Iris pigment epithelial cell (primary cell): Measurements from ENCODE around the gene PEDS1.
"Not testable (repeated sequence)": the region's sequence is repeated elsewhere in the genome, so short reads cannot be mapped to it uniquely, and the experiment has no call there.

ENCODE experiments used
- DNase-seq: peaks from one replicate; pipeline ENCODE4 v3.0.0-alpha.2; 2011; ENCODE audit warnings: low read depth

Gene PEDS1

GRCh38 chr20:50163570-50164317, 10.2 kb upstream of the PEDS1 start:
- no peak for DNase-seq

- DNase-seq, result not testable (repeated sequence)
Observed at GRCh38 chr20:50161494-50161893, 8.0 kb upstream of the PEDS1 start.

GRCh38 chr20:50153153-50153499, 397 bp downstream of the PEDS1 start:
- DNase-seq, result no peak

DNA sequence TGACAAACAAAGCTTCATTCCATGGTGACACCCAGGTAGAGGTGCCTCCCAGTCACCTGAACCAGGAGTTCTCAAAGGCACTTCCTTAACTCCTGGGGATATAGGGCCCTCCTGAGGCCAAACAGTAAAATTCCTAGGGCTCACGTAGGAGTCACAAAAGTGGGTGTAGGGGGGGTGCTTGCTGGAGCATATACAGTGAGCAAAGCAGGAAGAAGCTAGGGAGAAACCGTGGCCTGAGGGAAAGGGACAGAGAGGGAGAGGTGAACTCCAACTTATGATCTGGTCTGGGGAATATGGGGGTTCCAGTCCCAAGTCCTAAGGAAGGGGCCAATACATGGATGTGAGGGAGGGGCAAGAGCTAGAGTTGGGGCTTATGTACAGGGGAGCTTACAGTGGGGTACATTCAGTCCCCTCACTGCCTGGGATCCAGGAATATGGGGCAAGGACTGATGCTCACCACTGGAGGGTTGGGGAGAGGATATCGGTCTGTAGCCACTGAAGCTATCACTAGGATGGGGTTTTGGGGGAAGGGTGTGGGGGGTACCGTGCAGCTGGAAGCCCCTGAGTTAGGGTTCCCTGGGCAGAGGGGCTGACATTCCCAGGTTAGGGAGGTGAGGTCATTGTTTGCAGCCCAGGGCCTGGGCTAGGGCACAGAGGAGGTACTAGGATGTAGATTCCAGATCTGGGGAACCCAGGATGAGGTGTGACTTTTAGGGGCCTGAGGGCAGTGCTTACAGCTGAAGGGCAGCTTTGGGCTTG, 950 bp downstream of the PEDS1 start:
- DNase-seq, result no peak

DNA sequence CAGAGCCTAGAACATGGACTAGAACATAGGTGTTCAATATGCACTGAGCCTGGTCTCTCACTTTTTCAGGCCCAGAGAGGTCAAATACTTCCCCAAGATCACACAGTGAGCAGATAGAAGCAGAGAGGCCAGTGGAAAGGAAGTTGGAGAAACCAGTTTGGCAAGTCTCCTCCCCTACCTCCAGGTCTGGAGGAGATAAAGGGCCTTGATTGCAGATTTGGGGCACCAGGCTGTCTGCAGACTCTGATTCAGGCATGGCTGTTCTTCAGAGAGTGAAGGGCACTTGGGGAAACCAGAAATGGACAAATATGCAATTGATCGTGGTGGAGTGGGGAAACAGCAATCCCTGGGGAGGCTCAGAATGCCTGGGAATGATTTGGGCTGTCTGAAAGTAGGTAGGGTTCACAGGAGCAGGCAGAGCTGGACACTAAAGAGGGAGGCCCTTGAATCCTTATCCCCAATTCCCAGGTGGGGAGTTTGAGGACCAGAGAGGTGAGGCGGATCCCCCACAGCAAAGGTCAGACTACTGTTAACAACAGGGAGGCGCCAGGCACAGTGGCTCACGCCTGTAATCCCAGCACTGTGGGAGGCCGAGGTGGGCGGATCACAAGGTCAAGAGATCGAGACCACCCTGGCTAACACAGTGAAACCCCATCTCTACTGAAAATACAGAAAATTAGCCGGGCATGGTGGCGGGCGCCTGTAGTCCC, 2.3 kb downstream of the PEDS1 start:
- no peak for DNase-seq

DNA sequence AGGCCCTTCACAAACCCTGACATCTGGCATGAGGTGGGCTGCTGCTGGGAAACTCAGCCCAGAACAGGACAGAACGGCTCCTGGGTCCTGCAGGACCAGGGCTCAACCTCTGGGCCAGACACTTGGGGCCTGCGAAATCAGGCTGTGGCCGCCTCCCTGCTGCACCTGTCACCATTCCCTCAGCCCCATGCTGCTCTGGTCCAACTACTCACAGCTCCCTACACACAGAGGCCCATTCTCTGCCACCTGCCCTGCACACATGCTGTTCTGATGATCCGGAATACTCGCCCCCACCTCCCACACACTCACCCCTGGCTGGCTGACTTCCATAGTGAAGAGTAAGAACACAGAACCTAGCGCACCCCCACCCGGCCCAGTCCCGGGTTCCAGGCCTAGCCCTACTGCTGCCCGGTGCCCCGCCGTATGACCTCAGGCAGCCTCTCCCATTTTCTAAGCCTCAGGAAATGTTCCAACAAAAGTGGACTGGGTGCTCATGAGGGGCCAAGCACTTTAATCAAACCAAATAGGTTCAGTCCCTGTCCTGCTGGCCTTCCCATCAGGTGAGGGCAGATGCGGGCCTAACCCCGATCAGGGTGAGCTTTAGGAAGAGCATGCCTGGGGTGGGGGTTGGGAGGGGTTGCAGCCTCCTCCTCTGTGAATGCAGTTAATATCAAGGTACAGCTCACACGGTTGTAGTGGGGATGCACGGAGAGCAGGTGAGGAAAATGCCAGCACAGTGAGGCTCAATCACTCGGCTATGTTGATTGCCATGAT, 3.9 kb downstream of the PEDS1 start:
- no peak for DNase-seq

DNA sequence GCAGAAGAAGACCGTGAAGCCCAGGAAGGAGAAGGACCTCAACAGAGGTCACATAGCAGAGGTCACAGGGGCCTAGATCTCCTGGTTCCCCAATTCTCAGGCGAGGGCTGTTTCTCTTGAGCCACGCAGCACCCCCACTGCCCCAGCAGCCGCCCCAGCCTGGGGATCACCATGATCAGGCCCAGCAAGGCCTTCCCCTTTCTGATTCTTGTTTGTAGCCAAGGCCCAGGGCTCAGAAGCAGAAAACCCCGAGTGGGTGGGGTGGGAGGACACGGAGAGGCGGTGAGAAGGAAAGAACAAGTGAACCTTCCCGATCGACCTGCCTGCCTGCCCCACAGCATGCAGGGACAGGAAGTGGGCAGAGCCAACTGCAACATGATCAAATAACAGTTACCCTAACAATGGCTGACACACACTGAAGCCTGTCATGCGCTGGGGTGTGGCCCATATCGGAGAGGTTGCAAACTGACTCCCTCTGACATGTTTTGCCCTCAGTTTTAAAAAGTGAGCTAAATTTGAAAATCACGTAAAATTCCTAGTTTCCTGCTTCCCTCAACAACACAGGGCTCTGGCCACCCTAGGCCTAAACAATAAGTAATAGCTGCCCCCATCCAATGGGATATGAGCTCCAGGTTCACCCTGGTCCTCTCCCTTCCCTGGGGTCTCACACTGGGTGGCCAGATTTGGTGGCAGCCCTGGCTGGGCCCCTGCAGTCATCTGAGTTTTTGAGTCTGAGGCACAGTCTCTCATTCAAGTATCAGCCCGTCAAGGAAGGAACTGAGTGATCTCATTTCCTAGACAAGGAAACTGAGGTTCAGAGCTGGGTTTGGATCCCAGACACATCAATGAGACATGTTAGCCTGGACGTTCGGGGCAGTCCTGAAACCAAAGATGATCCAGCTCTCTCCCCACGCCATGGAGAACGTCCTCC, 6.5 kb downstream of the PEDS1 start:
- DNase-seq, result peak; percentile 50

DNA sequence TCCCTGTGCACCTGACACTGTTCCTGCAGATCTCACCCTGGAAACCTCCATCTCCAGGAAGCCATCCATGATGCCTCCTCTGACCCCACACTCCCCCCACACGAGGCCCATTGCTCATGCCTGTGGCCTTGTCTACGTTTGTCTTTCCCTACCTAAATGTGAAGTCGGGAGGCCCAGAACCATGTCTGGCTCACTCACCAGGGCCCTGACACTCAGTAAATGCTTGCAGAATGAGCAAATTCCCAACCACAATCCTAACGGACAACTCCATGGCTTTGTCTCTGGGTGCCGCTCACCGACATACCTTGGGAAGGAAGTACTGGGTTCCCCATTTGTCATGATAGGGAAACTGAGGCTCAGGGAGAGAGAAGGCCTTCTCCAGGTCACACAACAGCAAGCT, 7.3 kb downstream of the PEDS1 start:
- DNase-seq, result no peak

DNA sequence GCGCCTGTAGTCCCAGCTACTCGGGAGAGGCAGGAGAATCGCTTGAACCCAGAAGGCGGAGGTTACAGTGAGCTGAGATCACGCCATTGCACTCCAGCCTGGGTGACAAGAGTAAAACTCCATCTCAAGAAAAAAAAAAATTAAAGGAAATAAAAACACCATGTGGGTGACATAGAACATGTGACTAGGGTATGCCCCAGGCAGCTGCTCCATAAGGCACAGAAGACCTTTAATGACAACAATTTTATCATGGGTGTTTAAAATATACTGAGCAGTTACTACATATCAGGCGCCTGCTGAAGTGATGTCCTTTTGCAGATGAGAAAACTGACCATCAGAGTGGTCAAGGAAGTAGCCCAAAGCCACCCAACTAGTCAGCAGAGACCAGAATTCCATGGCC, 8.0 kb downstream of the PEDS1 start:
- DNase-seq, result no peak

- peak; percentile 99 for DNase-seq
Observed at GRCh38 chr20:50144362-50144761, 9.2 kb downstream of the PEDS1 start.

- DNase-seq, result no peak
Observed at GRCh38 chr20:50142812-50143211, 10.7 kb downstream of the PEDS1 start.

DNA sequence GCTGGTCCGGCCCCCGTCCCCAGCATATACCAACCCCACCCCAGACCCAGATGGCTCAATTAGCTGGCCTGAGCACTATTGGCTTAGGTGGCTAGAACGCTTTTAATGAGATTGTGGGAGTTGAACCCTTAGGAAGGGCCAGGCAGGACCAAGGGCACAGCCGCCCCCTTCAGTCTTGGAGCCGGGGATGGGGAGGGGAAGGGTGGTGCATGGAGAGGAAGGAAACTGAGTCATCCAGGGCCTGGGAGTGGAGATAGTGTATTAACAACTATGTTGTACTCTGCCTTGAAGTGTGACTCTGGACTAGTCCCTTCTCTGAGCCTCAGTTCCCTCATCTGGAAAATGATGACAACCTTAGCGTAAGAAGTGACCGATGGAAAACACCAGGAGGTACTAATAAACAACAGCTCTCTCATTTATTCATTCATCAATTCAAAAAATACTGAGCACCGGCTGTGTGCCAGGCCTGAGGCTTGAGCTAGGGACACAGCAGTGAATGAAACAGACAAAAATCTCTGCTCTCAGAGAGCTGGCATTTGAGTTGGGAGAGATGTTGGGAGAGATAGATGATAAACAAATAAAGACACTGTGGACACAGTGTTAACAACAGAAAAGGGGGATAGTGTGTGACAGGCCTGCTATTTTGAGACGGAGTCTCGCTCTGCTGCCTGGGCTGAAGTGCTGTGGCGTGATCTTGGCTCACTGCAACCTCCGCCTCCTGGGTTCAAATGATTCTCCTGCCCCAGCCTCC, 11.5 kb downstream of the PEDS1 start:
- no peak for DNase-seq

DNA sequence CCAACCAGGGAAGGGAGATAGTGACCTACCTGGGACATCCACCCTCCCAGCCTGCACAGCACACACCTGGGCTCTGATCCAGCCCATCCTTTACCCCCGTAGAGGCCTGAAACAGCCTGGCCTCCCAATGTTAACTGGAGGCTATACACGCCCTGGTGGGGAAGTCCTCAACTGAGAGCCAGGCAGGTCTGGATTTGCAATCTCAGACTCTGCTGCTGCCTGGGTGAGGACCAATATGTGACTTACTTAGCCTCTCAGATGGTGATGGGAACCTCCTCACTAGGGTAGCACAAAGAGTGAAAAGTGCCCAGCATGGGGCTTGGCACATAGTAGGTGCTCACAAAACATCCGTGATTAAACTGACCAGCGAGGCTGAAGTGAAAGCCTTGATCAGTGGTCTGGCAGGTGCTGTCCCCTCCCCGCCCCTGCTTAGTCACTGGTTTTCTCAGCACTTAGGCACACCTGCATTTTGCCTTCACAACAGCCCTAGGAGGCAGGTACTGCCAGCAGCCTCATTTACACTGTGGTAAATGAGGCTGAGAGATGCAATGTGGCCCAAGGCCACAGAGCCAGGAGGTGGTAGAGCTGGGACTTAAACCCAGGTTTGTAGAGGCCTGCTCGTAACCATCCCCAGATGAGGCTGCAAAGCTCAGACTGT, 12.4 kb downstream of the PEDS1 start:
- no peak for DNase-seq

- DNase-seq, result no peak
Observed at GRCh38 chr20:50140339-50140859, 13.1 kb downstream of the PEDS1 start.

- no peak for DNase-seq
Observed at GRCh38 chr20:50138479-50139393, 14.8 kb downstream of the PEDS1 start.

DNA sequence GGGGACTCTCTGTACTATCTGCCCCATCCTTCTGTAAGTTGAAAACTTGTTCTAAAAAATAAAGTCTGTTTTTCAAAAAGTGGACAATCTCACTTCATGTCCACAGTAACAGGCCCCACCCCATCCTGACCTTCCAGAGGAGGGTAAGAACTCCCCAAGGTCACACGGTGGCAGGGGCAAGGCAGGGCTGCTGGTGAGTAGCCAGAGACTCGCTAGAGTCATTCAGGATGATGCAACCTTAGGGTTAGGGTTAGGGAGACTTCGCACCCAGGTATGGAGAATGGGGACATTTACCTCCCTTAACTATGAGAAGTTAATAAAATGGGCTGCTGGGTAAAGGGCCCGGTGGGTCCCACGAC, 15.4 kb downstream of the PEDS1 start:
- no peak for DNase-seq

DNA sequence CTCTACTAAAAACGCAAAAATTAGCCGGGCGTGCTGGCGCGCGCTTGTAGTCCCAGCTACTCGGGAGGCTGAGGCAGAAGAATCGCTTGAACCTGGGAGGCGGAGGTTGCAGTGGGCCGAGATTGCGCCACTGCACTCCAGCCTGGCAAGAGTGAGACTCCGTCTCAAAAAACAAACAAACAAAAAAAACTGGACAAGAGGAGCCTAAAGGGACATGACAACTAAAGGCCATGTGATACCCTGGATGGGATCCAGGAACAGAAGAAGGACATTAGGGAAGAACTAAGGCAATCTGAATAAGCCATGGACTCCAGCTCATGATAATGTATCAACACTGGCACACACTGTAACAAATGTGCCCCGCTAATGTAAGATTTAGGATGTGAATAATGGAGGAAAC, 15.8 kb downstream of the PEDS1 start:
- not testable (repeated sequence) for DNase-seq

- peak; percentile 56 for DNase-seq
Observed at GRCh38 chr20:50136822-50137599, 16.5 kb downstream of the PEDS1 start.
